Activated effector memory CD4-positive, alpha-beta T cell treated with Interleukin-2 at 50 U/mL for 16 hours (primary cell): Measurements from ENCODE around the gene HOXC5.
A peak's percentile ranks its signal among the peaks of the same experiment; 100 is the strongest.

ENCODE experiments used
- DNase-seq: peaks from one replicate; pipeline ENCODE4 v3.0.0-alpha.2; 2020

Gene HOXC5

DNA sequence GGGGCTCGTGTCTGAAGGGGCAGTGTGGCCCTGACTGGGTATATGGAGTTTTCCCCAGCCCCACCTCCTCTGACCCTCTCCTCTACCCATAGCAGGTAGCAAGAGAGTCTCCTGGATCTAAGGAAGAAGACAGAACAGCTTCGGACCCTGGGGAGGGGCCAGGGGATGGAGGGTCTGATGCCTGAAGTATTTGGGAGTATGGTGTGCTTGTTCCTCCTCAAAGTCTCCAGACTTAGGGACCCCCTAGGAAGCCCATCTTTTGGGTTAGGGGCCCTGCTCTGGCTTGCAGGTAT is 24.6 kb upstream of the HOXC5 start:
- no peak for DNase-seq

DNA sequence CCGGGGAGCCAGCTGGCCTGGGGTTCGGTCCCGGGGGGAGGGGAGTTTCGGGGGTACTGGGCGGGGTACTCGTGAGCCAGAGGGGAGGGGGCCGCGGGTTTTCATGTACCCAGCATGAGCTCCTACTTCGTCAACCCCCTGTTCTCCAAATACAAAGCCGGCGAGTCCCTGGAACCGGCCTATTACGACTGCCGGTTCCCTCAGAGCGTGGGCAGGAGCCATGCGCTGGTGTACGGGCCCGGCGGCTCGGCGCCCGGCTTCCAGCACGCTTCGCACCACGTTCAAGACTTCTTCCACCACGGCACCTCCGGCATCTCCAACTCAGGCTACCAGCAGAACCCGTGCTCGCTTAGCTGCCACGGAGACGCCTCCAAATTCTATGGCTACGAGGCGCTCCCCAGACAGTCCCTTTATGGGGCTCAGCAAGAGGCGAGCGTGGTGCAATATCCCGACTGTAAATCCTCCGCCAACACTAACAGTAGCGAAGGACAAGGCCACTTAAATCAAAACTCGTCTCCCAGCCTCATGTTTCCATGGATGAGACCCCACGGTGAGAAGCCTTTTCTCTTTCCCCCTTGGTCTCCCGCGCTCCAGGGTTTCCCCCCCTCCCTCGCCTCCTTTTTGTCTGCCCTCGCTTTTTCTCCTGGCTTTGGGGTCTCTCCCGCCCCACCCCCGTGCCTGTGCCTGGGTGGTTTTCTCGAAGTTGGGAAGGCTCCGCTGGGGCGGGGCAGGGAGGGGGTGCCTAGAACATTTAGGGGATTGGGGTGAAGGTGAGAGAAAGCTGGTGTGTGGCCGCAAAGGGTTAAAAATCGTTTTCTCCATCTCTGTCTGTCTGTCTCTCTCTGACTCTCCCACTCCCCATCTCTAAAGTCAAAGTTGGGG is 23.4 kb upstream of the HOXC5 start:
- DNase-seq: no peak

DNA sequence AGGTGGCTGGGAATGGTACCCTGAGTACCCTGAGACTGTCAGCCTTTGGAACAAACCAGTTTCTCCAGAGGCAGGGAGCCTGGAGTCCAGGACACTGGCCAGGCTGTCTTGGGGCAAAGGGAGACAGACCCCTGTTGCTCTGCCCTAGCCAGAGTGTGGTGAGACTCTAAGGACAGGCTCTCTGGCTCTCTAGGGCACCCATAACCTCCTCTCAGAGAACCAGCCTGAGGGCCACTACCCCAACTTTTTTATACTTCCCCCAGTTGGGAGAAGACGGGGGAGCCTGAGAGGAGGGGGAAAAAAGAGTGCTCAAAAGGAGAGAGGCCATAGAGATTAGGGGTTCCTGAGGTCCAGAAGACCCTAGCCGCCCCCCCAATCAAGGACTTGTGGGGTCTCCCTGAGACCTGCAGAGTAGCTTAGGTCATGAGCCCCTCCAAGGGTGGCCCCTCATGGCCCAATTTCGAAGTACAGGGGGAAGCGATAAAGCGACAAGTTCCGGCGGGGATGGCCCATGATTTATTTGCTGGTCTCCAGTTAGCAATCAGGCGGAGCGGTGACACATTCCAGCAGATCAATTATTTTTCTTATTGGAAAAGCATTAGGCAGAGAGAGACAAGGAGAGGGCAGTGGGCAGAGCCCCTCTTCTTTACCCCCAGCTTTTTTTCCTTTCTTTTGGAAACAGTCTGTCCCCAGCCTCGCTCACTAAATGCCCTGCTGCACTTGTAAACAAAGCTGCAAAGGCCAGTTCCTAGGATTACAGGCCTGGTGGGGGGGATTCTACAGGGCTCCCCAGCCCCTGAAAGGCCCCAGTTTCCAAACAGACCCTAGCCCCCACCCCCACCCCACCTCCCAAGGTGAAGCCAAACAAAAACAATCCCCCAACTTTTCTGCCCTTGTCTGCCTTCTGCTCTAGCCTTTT is 22.5 kb upstream of the HOXC5 start:
- DNase-seq: no peak

DNA sequence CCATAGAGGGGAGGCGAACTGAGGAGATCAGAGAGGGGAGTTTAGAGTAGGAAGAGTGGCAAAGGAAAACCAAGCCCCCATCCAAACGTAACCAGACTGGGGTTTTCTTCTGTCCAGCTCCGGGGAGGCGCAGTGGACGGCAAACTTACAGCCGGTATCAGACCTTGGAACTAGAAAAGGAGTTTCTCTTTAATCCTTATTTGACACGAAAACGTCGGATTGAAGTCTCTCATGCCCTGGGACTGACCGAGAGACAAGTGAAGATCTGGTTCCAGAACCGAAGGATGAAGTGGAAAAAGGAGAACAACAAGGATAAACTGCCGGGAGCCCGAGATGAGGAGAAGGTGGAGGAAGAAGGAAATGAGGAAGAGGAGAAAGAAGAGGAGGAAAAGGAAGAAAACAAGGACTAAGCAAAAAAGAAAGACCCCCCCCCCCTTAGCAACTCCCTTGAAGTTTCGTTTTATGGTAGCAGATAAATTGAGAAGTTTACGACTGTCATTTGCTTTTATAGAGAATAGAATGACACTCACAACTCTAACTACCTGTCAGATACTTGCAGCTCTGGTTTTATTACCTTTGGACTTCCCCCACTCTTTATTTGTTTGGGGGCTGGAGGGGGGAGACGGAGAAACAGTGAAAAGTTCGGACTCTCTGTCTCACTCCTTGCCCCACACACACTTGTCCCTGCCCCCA is 21.7 kb upstream of the HOXC5 start:
- no peak for DNase-seq

DNA sequence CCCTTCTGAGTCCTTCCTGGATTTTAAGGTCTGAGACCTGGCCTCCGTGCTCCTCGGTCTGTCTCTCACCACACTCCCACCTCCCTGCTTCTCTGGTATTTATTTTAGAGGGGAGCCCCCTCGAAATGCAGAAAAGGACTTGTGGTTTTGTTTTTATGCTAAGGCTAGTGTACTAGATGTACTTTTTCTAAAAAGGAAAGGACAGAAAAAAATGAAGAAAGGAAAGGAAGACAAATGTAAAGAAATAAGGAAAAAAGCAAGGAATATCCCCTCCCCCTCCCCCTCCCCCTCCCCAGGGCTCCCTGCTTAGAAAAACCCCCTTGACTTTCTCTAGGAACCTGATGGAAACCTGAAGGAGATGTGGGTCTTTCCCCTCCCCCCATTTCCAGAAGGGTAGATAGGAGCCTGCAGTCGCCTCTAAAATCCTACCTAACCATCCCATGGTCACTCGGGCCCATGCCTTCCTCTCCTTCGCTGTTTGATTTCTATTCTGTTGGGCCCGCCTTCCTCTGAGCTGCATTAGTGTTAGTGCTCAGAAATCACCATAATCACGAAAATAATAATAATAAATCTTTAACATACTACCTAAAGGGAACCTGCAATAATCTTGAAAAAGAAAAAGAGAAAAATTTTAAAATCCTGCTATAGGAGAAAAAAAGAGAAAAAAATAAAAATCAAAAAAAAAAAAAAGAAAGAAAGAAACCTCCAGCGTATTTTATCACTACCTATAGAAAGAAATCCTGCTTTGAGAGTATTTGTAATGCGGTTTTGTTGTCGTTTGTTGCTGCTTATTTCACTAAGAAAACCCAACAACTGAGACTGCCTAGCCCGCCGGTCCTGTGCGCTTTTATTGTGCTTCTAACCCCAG is 21.0 kb upstream of the HOXC5 start:
- no peak for DNase-seq

DNA sequence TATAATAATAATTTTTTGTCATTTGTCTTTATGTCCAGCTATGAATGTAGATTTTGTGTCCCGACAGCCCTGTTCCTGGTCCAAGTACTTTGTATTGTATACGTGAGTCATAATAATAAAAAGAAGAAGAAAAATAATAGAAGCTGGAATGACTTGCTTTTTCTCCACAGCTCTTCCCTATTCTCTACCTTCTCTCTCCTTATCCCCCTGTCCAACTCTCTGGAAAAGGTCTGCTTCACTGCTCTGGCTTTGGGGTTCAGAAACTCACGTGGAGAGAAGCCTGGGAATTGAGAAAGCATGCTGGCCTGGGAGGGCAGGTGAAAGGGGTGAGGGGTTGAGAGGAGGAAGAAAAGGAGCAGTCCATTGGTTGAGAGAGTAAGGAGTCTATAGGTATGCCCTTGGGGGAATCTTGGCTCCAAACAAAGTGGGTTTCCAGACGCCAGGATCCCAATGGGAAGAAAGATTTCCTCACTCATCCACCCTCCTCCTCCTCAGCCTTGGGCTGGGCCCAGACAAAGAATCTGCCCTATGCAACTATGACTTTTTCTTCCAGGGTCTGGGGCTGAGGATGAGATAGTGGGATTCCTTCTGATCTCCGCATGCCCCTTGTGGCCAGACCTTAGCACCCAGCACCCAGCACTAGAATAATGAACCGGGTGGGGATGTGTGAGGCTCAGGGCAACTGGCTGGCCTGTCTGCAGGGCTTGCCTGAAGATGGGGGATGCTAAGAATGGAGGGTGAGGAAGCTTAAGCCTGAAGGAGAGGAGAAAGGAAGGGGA is 20.0 kb upstream of the HOXC5 start:
- DNase-seq: no peak

DNA sequence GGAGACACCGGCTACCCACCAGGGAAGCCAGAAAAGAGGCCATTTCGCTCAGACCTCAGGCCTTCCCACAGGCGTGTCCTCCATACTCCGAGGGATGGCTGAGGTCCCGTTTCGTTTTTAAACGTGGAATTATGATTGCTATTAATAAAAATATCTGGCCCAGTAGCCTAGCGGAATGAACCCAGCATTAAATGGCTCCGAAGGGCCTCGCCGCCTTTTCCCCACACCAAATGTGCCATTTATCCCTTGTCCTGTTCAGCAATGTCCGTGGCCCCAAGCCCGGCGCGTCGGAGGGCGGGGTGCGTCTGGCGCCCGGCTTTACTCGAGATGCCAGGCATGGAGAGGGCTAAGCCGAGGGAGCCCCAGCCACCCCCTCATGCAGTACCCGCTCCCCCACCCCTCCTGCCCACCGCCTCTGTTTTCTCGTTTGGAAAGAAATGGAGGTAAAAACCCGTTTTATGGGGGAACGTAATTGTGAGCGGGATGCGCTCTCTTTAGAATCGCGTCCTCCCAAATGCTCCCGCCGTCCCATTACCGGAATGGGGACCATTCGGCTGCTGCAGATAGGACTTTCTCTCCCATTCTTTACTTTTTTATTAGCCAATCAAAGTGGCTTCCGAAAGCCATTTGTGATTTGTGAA is 18.4 kb upstream of the HOXC5 start:
- no peak for DNase-seq

DNA sequence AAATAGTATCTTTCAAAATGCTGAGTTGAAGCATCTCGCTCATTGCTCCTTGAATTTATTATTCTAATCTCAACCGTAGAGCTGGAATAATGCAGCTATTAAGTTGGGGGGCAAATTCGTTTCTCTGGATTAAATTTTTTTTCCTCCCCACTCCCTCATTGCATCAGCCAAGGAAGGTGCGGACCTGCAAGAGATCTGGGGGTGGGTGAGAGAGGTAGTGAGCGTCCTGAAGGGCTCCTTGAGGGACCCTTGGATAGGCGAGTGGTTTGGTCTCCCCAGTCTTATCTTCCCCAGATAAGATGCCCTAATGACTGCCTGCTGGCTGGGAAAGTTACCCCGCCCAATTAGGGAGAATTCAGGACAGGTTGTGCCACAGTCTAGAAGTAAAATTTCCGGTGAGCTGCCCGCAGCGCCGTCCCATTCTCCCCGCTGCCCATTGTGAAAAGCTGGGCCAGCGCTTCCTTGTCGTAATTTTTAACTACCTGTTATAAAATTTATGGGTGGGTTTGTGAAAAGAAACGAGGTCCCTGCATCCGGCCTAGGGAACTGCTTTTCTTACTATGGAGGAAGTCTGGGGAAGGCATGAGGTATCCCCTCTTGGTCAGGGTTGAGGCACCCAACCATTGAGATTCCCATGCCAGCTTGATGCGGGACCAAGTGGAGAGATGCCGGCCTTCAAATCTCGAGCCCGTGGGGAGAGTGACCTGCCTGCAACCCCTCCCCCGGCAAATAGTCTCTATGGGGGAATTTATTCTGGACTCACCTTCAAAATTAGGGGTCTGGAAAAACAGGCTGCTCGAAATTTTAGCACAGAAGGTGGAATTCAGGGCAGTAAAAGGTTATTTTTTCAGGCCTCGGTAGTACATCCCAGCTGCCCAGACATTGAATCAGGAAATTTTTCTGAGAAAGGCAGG is 17.6 kb upstream of the HOXC5 start:
- no peak for DNase-seq

DNA sequence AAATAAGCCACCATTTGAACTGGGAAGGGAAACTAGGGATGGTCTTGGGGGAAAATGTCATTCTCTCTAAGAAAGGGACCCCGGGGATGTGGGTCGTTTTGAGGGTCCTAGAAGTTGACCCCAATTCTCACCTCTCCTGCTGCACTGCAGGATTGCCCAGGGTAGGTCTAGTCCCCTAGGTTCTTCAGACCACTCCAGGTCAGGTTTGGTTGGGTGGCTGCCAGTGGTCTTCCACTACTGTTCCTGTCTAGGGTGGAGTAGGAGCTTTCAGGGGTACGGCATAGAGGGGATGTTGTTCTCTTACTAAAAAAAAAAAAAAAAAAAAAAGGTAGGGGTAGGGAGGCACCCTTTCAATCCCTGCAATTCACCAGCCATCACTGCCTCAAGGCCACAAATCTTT is 16.8 kb upstream of the HOXC5 start:
- no peak for DNase-seq

DNA sequence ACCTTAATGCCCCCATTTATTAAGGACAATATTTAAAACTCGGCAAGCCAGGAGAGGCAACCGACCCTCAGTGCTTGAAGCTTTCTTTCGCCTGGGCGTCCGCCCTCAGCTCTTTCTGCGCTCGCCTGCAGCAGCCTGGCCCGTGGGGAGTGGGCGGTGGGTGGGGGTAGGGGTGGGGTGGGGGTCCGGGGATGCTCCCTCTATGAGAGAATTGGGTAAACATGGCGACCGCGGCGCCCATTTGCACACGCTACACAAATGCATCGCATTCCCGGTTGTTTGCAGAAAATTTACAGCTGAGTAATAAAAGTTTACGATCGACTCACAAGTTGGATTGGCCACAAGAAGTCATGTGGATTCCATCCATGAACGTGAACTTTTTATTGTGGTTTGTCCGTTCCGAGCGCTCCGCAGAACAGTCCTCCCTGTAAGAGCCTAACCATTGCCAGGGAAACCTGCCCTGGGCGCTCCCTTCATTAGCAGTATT is 16.3 kb upstream of the HOXC5 start:
- DNase-seq: no peak

DNA sequence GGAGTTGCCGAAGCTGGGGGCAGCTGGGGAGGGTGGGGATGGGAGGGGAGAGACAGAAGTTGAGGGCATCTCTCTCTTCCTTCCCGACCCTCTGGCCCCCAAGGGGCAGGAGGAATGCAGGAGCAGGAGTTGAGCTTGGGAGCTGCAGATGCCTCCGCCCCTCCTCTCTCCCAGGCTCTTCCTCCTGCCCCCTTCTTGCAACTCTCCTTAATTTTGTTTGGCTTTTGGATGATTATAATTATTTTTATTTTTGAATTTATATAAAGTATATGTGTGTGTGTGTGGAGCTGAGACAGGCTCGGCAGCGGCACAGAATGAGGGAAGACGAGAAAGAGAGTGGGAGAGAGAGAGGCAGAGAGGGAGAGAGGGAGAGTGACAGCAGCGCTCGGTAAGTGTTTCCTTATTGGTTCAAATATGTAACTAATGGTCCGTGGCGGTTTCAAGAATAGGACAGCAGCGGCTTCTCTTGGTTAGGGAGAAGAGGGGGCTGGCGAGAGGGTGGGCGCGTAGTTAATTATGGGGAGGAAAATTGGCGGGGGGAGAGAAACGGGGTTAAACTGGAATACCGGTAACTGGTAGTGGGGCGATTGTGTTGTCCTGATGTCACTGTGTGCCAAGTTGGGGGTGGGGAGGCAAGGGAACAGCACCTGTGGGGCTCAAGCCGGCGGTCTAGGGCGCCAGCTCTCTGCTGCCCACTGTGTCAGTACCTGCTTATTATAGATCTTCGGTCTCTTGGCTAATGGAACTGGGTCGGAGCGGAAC is 15.6 kb upstream of the HOXC5 start:
- no peak for DNase-seq

DNA sequence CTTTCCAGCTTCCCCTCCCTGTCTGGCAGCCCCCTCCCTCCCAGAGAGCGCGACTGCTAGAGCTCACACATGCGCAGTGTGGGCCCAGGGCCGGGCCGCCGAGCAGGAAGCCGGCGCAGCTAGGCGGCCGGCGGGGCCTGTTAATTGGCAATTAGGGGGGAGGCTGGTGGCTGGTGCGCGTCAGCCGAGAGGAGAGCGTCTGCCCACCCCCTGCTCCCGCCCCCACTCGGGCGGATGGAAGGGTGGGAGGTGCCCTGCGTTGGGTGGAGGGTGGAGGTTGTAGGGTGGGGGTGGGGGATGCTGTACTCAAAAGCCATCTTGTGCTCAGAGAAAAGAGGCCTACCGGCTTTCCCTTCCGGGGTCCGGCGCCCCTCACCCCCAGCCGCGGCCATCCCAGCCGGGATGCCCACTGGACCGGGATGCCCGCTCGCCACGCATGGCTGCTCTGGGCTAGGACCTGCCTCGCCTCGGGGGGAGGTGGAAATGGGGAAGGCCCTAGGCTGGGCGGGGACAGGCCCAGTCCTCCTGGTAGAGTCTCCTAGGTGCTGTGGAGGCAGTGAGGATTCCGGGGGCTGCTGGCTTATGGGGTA is 14.9 kb upstream of the HOXC5 start:
- DNase-seq: peak; percentile 51

DNA sequence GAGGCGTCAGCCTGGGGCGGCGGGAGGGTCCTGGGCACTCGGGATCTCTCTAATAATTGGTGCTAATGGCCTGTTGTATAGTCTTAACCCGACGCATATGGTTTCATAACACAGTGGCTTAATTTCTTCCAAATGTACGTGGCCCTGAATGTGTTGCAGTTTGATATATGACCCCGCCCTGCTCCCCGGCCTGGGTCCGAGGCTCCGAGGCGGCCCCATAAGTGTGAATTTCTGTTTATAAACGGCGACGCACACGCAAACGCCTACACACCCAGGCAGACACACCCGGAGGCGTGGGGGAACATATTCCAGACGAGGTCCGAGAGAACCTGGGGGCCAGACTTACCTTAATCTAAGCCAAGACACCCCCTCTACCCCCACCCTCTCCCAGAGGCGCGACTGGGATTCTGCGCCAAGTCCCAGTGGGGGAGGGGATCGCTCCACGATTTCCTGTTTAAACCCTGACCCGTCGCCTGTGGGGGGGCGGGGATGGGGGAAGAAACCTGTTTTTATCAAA is 14.3 kb upstream of the HOXC5 start:
- no peak for DNase-seq

DNA sequence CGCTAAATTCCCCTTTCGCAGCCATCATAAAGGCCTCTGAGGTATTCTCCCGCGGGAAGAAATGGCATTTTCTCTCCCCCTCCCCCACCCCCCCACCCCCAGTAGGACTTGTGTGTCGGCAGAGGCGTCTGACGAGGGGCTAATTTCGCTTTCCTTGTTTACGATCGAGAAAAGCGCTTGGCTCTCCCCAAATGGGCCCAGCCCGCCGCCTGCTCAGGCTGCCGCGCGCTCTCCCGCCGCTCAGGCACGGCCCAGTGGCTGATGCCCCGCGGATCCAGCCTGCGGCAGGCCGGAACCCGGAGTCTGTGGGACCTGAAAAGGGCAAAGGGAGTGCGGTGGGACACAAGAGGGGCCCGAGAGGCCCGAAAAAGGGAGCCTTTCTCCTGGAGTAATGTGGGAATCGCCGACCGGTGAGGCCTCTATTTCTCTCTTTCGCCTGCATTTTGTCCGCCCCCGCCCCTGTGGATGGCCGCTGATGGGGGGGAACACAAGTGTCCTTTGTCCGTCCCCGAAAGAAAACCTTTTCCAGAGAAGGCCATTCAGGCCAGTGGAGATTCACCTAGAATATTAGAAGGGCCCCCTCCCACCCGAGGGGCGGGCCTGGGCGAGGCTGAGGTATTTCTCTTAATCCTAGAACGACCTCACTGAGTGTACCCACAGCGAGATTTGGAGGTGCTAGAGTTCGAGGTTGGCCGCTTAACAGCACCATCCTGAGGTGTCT is 13.6 kb upstream of the HOXC5 start:
- no peak for DNase-seq

DNA sequence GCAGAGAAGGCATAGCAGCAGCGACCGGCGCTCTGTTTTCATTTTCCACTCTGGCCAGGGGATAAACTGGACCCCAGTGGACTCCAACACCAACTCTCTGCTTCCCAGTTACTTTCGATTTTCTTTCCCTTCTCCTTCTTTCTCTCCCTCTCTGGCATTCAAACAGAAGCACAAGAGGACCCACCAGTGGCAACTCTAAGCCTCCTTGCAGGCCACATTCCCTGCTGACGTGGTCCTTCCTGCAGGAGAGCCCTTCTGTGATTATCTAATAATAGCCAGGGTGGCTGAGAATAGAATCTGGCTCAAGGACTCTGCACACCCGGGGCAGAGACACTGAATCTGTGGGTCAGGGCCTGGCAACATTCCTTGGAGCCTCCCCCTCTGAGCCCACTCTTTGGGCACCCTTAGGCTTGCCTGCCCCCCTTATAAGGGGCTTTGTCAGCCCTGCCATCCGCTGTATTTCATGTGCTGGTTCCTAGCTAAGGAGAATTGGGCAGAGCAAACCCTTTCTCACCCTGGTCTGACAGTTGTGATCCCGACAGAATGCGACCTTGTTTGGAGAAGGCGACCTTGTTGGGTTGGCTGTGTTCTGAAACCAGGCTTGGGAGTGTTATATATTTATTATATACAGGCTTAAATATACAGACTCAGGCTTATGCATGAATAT is 12.8 kb upstream of the HOXC5 start:
- DNase-seq: no peak

DNA sequence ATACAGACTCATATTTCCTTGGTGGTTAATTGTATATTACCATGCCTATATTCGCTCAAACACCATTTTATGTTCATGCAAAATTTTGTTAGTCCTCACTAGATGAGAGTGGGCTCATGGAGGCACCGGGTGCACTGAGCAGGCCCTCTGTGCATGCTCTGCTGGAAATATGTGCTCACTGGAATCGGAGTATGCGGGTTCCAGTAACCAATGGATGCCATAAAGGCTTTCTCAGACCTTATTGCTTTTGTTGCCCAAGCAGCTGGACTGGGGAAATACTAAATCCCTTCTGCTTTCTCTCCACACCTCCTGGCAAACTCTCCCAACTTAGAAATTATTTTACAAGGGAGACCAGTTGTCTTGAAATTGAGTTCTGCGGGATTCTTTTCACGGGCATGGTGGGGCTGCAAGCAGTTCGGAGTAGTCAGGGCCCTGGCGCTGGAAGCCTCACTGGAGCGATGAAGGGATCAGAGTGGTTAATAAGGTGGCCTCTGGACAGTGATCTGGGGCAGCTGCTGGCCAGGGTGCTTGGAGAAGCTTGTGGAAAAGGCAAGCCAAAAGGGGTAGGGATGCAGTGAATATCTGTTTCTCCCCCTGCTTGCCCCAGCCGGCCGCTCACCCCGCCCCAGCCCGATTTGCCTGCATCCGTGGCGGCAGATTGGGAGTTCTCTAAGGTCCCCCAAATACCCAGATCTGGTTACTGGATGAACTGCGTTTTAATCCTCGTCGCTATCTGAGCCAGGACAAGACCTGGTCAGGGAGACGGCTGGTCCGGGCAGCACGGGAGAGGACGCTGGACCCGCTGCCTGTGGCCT is 12.1 kb upstream of the HOXC5 start:
- no peak for DNase-seq
